Measurements from ENCODE around the gene LRRC47. TPM values are rescaled to one million over a fixed set of nuclear protein-coding genes. Genes with fewer than 3 reads are reported as not detected.

The LRRC47 gene
- total and polyA plus RNA-seq, 2 of the 13 experiments (the other 11 are each of a cell fraction or from before 2014, with no cell fraction given), result 18.3 to 52.5 TPM

DNA sequence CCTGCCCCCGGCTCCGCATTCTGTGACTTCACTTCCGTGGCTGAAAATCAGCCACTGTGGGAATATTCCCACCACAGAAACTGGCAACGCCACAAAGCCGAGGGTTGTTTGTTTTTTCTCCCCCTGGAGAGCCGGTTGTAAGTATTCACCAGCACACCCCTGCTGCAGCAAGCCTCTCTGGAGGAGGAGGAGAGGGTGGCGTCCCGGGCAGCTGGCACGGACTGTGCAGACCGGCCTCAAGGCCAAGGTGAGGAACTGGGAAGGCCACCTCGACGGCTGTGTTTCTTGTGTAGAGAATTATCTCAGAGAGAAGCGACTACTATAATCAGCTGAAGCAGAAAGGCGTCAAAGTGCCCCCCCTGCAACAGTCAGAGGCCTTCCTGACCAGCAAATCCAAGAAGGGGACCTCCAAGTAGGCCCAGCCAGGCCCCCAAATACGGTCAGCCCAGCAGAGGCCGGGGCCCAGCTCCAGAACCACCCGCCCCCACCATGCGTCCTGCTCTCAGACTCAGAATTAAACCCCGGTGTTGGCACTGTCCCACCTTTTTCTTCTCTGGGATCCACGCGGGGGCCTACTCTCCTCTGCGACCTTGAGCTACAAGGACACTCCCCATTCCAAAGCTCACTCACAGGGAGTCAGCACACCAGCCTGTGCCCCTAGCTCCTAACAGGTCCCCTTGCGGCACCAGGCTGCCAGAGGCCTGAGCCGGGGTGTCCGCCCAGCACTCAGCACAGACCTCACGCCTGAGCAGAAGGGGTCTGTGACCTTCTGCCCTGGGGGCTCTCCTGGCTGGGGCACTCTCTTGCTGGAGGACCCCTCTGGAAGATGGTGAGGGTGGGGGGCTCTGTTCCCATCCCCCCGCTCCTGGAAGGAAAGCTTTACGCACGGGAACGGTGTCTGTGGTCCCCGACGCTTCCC is 24.9 kb downstream of the LRRC47 start (continued):
- TF ChIP-seq DNMT1 (CRISPR knock-in tag; IDR thresholded peaks at IDR 0.05) (no peak), ZFY (CRISPR knock-in tag; IDR thresholded peaks at IDR 0.05) (no peak; the same call in 1 of the 2 replicates), PAF1 (CRISPR knock-in tag; IDR thresholded peaks at IDR 0.05) (no peak), SP1 (IDR thresholded peaks at IDR 0.05) (no peak), SP1 (CRISPR knock-in tag; IDR thresholded peaks at IDR 0.05) (0 out of 2 replicates have a peak, but pooled peaks have one; percentile 9)
- TF ChIP-seq, protein P1, sequence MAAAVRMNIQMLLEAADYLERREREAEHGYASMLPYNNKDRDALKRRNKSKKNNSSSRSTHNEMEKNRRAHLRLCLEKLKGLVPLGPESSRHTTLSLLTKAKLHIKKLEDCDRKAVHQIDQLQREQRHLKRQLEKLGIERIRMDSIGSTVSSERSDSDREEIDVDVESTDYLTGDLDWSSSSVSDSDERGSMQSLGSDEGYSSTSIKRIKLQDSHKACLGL (CRISPR knock-in tag; IDR thresholded peaks at IDR 0.05), result no peak
- TF ChIP-seq, protein P2, sequence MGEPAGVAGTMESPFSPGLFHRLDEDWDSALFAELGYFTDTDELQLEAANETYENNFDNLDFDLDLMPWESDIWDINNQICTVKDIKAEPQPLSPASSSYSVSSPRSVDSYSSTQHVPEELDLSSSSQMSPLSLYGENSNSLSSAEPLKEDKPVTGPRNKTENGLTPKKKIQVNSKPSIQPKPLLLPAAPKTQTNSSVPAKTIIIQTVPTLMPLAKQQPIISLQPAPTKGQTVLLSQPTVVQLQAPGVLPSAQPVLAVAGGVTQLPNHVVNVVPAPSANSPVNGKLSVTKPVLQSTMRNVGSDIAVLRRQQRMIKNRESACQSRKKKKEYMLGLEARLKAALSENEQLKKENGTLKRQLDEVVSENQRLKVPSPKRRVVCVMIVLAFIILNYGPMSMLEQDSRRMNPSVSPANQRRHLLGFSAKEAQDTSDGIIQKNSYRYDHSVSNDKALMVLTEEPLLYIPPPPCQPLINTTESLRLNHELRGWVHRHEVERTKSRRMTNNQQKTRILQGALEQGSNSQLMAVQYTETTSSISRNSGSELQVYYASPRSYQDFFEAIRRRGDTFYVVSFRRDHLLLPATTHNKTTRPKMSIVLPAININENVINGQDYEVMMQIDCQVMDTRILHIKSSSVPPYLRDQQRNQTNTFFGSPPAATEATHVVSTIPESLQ (CRISPR knock-in tag; conservative IDR thresholded peaks at IDR 0.05), result no peak
- TF ChIP-seq, protein P3, sequence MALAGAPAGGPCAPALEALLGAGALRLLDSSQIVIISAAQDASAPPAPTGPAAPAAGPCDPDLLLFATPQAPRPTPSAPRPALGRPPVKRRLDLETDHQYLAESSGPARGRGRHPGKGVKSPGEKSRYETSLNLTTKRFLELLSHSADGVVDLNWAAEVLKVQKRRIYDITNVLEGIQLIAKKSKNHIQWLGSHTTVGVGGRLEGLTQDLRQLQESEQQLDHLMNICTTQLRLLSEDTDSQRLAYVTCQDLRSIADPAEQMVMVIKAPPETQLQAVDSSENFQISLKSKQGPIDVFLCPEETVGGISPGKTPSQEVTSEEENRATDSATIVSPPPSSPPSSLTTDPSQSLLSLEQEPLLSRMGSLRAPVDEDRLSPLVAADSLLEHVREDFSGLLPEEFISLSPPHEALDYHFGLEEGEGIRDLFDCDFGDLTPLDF (CRISPR knock-in tag; IDR thresholded peaks at IDR 0.05), result no peak
- TF ChIP-seq, protein P4, sequence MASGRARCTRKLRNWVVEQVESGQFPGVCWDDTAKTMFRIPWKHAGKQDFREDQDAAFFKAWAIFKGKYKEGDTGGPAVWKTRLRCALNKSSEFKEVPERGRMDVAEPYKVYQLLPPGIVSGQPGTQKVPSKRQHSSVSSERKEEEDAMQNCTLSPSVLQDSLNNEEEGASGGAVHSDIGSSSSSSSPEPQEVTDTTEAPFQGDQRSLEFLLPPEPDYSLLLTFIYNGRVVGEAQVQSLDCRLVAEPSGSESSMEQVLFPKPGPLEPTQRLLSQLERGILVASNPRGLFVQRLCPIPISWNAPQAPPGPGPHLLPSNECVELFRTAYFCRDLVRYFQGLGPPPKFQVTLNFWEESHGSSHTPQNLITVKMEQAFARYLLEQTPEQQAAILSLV (CRISPR knock-in tag; IDR thresholded peaks at IDR 0.05; ENCODE audit: borderline replicate concordance), result peak; percentile 33; the same call in 1 of the 2 replicates
- TF ChIP-seq, protein P5, sequence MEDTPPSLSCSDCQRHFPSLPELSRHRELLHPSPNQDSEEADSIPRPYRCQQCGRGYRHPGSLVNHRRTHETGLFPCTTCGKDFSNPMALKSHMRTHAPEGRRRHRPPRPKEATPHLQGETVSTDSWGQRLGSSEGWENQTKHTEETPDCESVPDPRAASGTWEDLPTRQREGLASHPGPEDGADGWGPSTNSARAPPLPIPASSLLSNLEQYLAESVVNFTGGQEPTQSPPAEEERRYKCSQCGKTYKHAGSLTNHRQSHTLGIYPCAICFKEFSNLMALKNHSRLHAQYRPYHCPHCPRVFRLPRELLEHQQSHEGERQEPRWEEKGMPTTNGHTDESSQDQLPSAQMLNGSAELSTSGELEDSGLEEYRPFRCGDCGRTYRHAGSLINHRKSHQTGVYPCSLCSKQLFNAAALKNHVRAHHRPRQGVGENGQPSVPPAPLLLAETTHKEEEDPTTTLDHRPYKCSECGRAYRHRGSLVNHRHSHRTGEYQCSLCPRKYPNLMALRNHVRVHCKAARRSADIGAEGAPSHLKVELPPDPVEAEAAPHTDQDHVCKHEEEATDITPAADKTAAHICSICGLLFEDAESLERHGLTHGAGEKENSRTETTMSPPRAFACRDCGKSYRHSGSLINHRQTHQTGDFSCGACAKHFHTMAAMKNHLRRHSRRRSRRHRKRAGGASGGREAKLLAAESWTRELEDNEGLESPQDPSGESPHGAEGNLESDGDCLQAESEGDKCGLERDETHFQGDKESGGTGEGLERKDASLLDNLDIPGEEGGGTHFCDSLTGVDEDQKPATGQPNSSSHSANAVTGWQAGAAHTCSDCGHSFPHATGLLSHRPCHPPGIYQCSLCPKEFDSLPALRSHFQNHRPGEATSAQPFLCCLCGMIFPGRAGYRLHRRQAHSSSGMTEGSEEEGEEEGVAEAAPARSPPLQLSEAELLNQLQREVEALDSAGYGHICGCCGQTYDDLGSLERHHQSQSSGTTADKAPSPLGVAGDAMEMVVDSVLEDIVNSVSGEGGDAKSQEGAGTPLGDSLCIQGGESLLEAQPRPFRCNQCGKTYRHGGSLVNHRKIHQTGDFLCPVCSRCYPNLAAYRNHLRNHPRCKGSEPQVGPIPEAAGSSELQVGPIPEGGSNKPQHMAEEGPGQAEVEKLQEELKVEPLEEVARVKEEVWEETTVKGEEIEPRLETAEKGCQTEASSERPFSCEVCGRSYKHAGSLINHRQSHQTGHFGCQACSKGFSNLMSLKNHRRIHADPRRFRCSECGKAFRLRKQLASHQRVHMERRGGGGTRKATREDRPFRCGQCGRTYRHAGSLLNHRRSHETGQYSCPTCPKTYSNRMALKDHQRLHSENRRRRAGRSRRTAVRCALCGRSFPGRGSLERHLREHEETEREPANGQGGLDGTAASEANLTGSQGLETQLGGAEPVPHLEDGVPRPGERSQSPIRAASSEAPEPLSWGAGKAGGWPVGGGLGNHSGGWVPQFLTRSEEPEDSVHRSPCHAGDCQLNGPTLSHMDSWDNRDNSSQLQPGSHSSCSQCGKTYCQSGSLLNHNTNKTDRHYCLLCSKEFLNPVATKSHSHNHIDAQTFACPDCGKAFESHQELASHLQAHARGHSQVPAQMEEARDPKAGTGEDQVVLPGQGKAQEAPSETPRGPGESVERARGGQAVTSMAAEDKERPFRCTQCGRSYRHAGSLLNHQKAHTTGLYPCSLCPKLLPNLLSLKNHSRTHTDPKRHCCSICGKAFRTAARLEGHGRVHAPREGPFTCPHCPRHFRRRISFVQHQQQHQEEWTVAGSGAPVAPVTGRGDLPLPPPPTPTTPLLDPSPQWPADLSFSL (CRISPR knock-in tag; IDR thresholded peaks at IDR 0.05), result no peak
- TF ChIP-seq, protein P6, sequence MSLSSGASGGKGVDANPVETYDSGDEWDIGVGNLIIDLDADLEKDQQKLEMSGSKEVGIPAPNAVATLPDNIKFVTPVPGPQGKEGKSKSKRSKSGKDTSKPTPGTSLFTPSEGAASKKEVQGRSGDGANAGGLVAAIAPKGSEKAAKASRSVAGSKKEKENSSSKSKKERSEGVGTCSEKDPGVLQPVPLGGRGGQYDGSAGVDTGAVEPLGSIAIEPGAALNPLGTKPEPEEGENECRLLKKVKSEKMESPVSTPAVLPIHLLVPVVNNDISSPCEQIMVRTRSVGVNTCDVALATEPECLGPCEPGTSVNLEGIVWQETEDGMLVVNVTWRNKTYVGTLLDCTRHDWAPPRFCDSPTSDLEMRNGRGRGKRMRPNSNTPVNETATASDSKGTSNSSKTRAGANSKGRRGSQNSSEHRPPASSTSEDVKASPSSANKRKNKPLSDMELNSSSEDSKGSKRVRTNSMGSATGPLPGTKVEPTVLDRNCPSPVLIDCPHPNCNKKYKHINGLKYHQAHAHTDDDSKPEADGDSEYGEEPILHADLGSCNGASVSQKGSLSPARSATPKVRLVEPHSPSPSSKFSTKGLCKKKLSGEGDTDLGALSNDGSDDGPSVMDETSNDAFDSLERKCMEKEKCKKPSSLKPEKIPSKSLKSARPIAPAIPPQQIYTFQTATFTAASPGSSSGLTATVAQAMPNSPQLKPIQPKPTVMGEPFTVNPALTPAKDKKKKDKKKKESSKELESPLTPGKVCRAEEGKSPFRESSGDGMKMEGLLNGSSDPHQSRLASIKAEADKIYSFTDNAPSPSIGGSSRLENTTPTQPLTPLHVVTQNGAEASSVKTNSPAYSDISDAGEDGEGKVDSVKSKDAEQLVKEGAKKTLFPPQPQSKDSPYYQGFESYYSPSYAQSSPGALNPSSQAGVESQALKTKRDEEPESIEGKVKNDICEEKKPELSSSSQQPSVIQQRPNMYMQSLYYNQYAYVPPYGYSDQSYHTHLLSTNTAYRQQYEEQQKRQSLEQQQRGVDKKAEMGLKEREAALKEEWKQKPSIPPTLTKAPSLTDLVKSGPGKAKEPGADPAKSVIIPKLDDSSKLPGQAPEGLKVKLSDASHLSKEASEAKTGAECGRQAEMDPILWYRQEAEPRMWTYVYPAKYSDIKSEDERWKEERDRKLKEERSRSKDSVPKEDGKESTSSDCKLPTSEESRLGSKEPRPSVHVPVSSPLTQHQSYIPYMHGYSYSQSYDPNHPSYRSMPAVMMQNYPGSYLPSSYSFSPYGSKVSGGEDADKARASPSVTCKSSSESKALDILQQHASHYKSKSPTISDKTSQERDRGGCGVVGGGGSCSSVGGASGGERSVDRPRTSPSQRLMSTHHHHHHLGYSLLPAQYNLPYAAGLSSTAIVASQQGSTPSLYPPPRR (CRISPR knock-in tag; IDR thresholded peaks at IDR 0.05; ENCODE audit: borderline replicate concordance), result peak; percentile 43; the same call in 1 of the 2 replicates
